SU-DHL-6 (cell line): ENCODE results near the gene ACTMAP.
A peak's percentile ranks its signal among the peaks of the same experiment; 100 is the strongest.

Source experiments
- H2AFZ ChIP-seq: fragments of 200-600 bp; sonication (generic); 2 replicates; pipeline ENCODE4 v1.6.1; 2014; ENCODE audit warnings: low read depth, mild to moderate bottlenecking, moderate library complexity, mixed read lengths, antibody characterized with exemption, low read length; ENCODE audit not compliant: severe bottlenecking
- H3F3A ChIP-seq: fragments of 200-600 bp; shearing (Covaris generic); 2 replicates; pipeline ENCODE4 v1.6.0; 2016; ENCODE audit warnings: antibody characterized with exemption, mild to moderate bottlenecking; ENCODE audit not compliant: insufficient read depth
- H3K27ac ChIP-seq: fragments of 200-600 bp; sonication (generic); 2 replicates; pipeline ENCODE4 v1.5.1; 2016; ENCODE audit warnings: low read depth, mild to moderate bottlenecking, low read length, moderate library complexity, mixed read lengths
- H3K27me3 ChIP-seq: fragments of 200-600 bp; sonication (generic), shearing (Covaris generic); 2 replicates; pipeline ENCODE4 v1.6.0; 2014; ENCODE audit warnings: mild to moderate bottlenecking, low read length
- H3K36me3 ChIP-seq: fragments of 200-600 bp; sonication (generic); 2 replicates; pipeline ENCODE4 v1.6.1; 2014; ENCODE audit warnings: mild to moderate bottlenecking, low read length, mixed read lengths
- H3K4me2 ChIP-seq: fragments of 300-600, 200-600 bp; shearing (Covaris generic), sonication (generic); 2 replicates; pipeline ENCODE4 v1.6.0; 2014; ENCODE audit warnings: low read length, low read depth, mild to moderate bottlenecking; ENCODE audit not compliant: poor library complexity, severe bottlenecking
- H3K4me3 ChIP-seq: fragments of 200-600 bp; sonication (generic); 2 replicates; pipeline ENCODE4 v1.5.1; 2014; ENCODE audit warnings: antibody characterized with exemption, low read length, mild to moderate bottlenecking, mixed read lengths; ENCODE audit not compliant: insufficient read depth, poor library complexity, severe bottlenecking
- H3K79me2 ChIP-seq: fragments of 200-600 bp; sonication (generic); 2 replicates; pipeline ENCODE4 v1.6.1; 2014; ENCODE audit warnings: mild to moderate bottlenecking, low read length, moderate library complexity; ENCODE audit not compliant: insufficient read depth
- H3K9ac ChIP-seq: fragments of 200-600 bp; sonication (generic); 2 replicates; pipeline ENCODE4 v1.7.0; 2014; ENCODE audit warnings: mild to moderate bottlenecking, low read length
- H3K9me2 ChIP-seq: fragments of 200-600 bp; sonication (generic); replicated peaks from 2 replicates; pipeline ENCODE4 v1.6.1; 2014; ENCODE audit warnings: low read length; ENCODE audit not compliant: insufficient read depth
- H3K9me3 ChIP-seq: fragments of 200-600 bp; sonication (generic); 2 replicates; pipeline ENCODE4 v1.6.1; 2014; ENCODE audit warnings: low read length, mixed read lengths; ENCODE audit not compliant: insufficient read depth
- H4K20me1 ChIP-seq: fragments of 200-600 bp; sonication (generic); 2 replicates; pipeline ENCODE4 v1.6.1; 2014; ENCODE audit warnings: low read depth, mild to moderate bottlenecking, antibody characterized with exemption, low read length, moderate library complexity, mixed read lengths
- CTCF ChIP-seq: fragments of 200-600 bp; sonication (generic); IDR thresholded peaks from one replicate; pipeline ENCODE4 v1.5.1; 2017; ENCODE audit warnings: antibody characterized with exemption, mild to moderate bottlenecking, low read length, moderate library complexity; ENCODE audit not compliant: insufficient read depth, poor library complexity, severe bottlenecking
- EZH2phosphoT487 ChIP-seq: fragments of 200-600 bp; sonication (generic), shearing (Covaris generic); conservative IDR thresholded peaks from 2 replicates; pipeline ENCODE4 v1.6.1; 2018; ENCODE audit warnings: mild to moderate bottlenecking, antibody characterized with exemption, low read length, moderate library complexity, mixed read lengths

ACTMAP gene

GRCh38 chr19:40750058-40750873, at the start of gene ACTMAP:
Gene ACTMAP, minus strand, starts transcription at chr19:40750477. Its CDS starts 674 bp downstream, at chr19:40749803.
- Histone ChIP-seq H3K9me3 (no peaks in the 10 kb centered on the region), H4K20me1 (peaks cover 1% of the 10 kb centered on the region; the same call in 1 of the 2 replicates), H3K9me2 (no peaks in the 10 kb centered on the region), H3K27me3 (no peaks in the 10 kb centered on the region), H3K9ac (peak within 1 kb of the TSS; percentile 84), H3K27ac (peak within 1 kb of the TSS; percentile 91), H3K4me2 (peak within 1 kb of the TSS; percentile 94), H3F3A (no peaks in the 10 kb centered on the region), H3K79me2 (peaks cover 42% of the 10 kb centered on the region), H2AFZ (peak within 1 kb of the TSS; percentile 23), H3K36me3 (no peaks in the 10 kb centered on the region; the same call in none of the 2 replicates), H3K4me3 (peak within 1 kb of the TSS; percentile 70)
- TF ChIP-seq CTCF (no peak), EZH2phosphoT487 (no peak)

GRCh38 chr19:40799558-40800338, 49.5 kb upstream of the ACTMAP start:
- Histone ChIP-seq H3K27me3 (no peaks in the 10 kb centered on the region), H3F3A (peaks cover 15% of the 10 kb centered on the region), H3K36me3 (no peaks in the 10 kb centered on the region), H3K79me2 (peaks cover 52% of the 10 kb centered on the region), H3K9ac (peak overlapping the region; percentile 95), H3K9me2 (no peaks in the 10 kb centered on the region), H3K27ac (peak overlapping the region; percentile 73), H2AFZ (no peak overlapping the region), H4K20me1 (no peaks in the 10 kb centered on the region), H3K4me2 (peak overlapping the region; percentile 83), H3K4me3 (peak overlapping the region; percentile 93), H3K9me3 (no peaks in the 10 kb centered on the region)
- TF ChIP-seq EZH2phosphoT487, result no peak
- TF ChIP-seq CTCF, result no peak

GRCh38 chr19:40798683-40799557, 48.6 kb upstream of the ACTMAP start, which contains the start of gene EGLN2:
Gene EGLN2, plus strand, starts transcription at chr19:40799191. Its CDS starts 1,382 bp downstream, at chr19:40800573.
- peak within 1 kb of the TSS; percentile 83 for H3K4me2 ChIP-seq
- no peaks in the 10 kb centered on the region for H4K20me1 ChIP-seq
- peak within 1 kb of the TSS; percentile 95 for H3K9ac ChIP-seq
- peak within 1 kb of the TSS; percentile 78 for H3K27ac ChIP-seq
- H3K79me2 ChIP-seq, result peaks cover 44% of the 10 kb centered on the region
- TF ChIP-seq CTCF (no peak), EZH2phosphoT487 (no peak)
- peaks cover 12% of the 10 kb centered on the region for H3F3A ChIP-seq
- H3K9me3 ChIP-seq, result no peaks in the 10 kb centered on the region
- H3K9me2 ChIP-seq, result no peaks in the 10 kb centered on the region
- H3K36me3 ChIP-seq, result no peaks in the 10 kb centered on the region
- H3K27me3 ChIP-seq, result no peaks in the 10 kb centered on the region
- H2AFZ ChIP-seq, result peak within 1 kb of the TSS; percentile 84
- peak within 1 kb of the TSS; percentile 93 for H3K4me3 ChIP-seq
